Stimulated activated CD4-positive, alpha-beta T cell treated with anti-CD3 and anti-CD28 coated beads, Interleukin-12 subunit alpha, Interleukin-12 subunit beta, amount 100 ng/mL, for 48 hours (primary cell): ENCODE results near the gene APOBEC3C.
"Not testable (repeated sequence)": the region's sequence is repeated elsewhere in the genome, so short reads cannot be mapped to it uniquely, and the experiment has no call there.

Experiments used
- DNase-seq, 3 donors: peaks; one replicate each; pipeline ENCODE4 v3.0.0-alpha.2; 2020; ENCODE audit warnings: low read depth in 2 of 3, low spot score in 1 of 3

Gene APOBEC3C

GRCh38 chr22:39055658-39056057 is 41.6 kb downstream of the APOBEC3C start:
- DNase-seq, result no peak

GRCh38 chr22:39061290-39061689 is 47.2 kb downstream of the APOBEC3C start:
- not testable (repeated sequence) for DNase-seq

GRCh38 chr22:39061951-39062350 is 47.9 kb downstream of the APOBEC3C start:
- DNase-seq, result not testable (repeated sequence)

GRCh38 chr22:39063904-39064303 is 49.8 kb downstream of the APOBEC3C start:
- DNase-seq, result not testable (repeated sequence)

- DNase-seq, result not testable (repeated sequence)
Measured at GRCh38 chr22:39066442-39067276, 52.6 kb downstream of the APOBEC3C start.

- no peak for DNase-seq
Measured at GRCh38 chr22:39068033-39068785, 54.2 kb downstream of the APOBEC3C start.
